ENCODE measurements around the gene IGHMBP2.

DNA sequence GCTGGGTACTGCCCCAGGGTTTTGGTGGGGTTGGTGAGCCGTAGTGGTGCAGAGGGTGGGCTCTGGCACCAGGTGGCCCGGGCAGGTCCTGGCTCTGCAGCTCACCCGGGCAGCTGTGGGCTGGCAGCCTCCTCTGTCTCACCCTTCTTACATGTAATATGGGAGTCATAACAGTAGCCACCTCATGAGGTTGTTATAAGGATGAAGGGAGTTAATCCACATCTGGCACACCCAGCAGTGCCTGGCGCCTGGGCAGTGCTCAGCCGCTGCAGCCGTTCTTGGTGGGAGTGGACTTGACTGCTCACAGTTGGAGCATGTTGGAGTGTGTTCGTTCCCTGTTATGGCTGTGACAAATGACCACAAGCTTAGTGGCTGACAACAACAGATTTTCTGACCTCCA, 28.7 kb downstream of the IGHMBP2 start:
- TF ChIP-seq, protein P1, sequence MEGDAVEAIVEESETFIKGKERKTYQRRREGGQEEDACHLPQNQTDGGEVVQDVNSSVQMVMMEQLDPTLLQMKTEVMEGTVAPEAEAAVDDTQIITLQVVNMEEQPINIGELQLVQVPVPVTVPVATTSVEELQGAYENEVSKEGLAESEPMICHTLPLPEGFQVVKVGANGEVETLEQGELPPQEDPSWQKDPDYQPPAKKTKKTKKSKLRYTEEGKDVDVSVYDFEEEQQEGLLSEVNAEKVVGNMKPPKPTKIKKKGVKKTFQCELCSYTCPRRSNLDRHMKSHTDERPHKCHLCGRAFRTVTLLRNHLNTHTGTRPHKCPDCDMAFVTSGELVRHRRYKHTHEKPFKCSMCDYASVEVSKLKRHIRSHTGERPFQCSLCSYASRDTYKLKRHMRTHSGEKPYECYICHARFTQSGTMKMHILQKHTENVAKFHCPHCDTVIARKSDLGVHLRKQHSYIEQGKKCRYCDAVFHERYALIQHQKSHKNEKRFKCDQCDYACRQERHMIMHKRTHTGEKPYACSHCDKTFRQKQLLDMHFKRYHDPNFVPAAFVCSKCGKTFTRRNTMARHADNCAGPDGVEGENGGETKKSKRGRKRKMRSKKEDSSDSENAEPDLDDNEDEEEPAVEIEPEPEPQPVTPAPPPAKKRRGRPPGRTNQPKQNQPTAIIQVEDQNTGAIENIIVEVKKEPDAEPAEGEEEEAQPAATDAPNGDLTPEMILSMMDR (IDR thresholded peaks at IDR 0.05) = no peak
- no peak for TF ChIP-seq POLR2A (IDR thresholded peaks at IDR 0.05)
